ENCODE measurements around the gene GRIK2. TPM values are rescaled to one million over a fixed set of nuclear protein-coding genes. Genes with fewer than 3 reads are reported as not detected.

The GRIK2 gene
- total RNA-seq, 1 donor from 2014 or later: 2.8 TPM

DNA sequence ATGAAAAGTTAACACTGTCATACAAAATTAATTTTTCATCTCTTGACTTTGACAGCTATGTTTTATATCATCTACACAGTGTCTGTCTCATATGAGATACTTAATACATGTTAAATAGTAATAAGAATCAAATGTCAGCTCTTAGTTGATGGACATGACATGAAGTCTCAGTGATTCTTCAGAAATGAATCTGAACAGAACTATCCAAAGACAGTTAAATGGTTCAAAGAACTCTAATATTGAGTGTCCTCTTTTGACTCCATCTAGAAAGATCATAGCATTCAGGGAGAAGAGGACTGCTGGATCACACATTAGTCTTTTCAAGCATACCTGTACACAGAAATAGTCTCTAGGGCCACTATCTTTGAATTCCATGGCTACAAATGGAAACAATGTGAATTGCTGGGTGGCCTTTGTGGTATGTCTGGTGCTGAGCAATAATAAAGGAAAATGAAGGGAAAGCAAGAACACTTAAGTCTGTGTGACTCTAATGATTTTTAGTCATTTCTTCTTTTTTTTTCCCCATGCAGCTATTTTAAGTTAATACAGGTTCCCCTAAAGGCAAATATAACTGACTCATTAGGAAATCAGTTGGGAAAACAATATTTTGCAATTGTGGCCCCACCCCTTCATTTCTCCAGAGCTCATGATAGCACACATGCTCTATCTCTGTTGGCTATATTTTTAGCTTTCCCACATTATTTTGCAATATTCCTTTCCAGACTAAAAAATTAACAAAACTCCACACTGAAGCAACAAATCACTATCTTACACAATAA, 367.5 kb downstream of the GRIK2 start:
- no peak overlapping the region for H3K4me3 Mint-ChIP-seq (ENCODE audit: unreplicated experiment)
- no peak for DNase-seq (ENCODE audit: low spot score)
- H3K27me3 Mint-ChIP-seq (ENCODE audit: unreplicated experiment): no peaks in the 10 kb centered on the region
- H3K27ac Mint-ChIP-seq (ENCODE audit: unreplicated experiment): no peak overlapping the region
- H3K9me3 Mint-ChIP-seq (ENCODE audit: unreplicated experiment): no peaks in the 10 kb centered on the region
- no peaks in the 10 kb centered on the region for H3K4me1 Mint-ChIP-seq (ENCODE audit: unreplicated experiment)
- H3K36me3 Mint-ChIP-seq (ENCODE audit: low read depth, unreplicated experiment): no peaks in the 10 kb centered on the region
- TF ChIP-seq CTCF (IDR thresholded peaks at IDR 0.05; ENCODE audit: unreplicated experiment): no peak

DNA sequence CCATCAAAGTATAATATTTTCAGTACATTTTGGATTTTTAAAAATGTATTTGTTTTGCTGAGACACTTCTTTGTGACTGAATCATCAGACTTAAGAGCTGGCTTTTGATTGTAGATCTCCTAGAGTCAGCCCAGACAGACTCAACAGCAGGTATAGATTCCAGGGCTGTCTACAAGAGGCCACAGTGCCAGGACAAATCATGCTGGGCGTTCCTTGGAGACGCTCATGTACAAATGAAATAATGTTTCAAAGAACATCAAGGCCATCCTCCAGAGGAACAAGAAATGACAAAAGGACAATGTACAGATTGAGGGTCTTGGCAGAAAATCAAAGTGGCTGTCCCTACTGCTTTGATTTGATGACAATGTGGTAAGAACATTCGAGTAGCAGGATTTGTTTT, 369.3 kb downstream of the GRIK2 start:
- H3K27ac Mint-ChIP-seq (ENCODE audit: unreplicated experiment): no peak overlapping the region
- no peak for DNase-seq (ENCODE audit: low spot score)
- no peaks in the 10 kb centered on the region for H3K36me3 Mint-ChIP-seq (ENCODE audit: low read depth, unreplicated experiment)
- no peaks in the 10 kb centered on the region for H3K27me3 Mint-ChIP-seq (ENCODE audit: unreplicated experiment)
- no peaks in the 10 kb centered on the region for H3K4me1 Mint-ChIP-seq (ENCODE audit: unreplicated experiment)
- no peaks in the 10 kb centered on the region for H3K9me3 Mint-ChIP-seq (ENCODE audit: unreplicated experiment)
- H3K4me3 Mint-ChIP-seq (ENCODE audit: unreplicated experiment): no peak overlapping the region
- TF ChIP-seq CTCF (IDR thresholded peaks at IDR 0.05; ENCODE audit: unreplicated experiment): no peak

DNA sequence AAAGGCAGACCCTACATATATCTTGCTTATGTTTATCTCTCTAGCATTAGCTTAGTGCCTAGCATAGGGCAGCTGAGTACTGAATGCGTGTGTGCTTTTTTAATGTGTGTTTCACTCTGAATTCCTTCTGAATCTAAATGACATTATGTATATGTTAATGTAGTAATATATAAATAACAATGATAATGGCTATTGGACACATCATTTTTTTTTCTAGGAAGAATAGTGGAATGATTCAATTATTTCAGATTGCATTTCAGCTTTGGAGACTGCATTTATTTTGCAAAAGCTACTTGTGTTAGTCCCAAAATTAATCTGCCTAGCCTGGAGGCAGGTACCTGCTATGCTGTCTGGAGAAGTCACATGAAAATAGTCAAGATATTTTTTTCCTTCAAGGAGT, 371.8 kb downstream of the GRIK2 start:
- no peak overlapping the region for H3K27ac Mint-ChIP-seq (ENCODE audit: unreplicated experiment)
- H3K4me3 Mint-ChIP-seq (ENCODE audit: unreplicated experiment): no peak overlapping the region
- DNase-seq (ENCODE audit: low spot score): no peak

DNA sequence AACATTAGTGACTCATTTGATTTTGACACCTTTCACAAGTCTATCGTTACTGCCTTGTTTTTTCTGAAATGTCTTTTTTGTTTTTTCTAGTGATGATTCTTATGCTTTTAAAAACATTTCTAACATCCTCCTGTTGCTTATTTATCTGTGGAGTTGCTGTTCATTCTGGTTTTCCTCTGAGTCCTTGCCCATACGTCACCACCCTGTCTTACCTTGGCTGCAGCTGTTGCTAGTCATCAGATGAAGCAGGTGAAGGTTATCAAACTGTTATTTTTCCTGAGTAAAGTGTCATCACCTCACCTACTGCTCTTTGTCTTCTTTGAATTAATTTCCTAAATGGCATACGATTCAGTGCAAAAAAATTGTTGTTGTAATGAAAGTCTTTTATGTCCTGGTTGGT, 376.6 kb downstream of the GRIK2 start:
- no peak overlapping the region for H3K4me3 Mint-ChIP-seq (ENCODE audit: unreplicated experiment)
- TF ChIP-seq CTCF (IDR thresholded peaks at IDR 0.05; ENCODE audit: unreplicated experiment): no peak
- no peak overlapping the region for H3K27ac Mint-ChIP-seq (ENCODE audit: unreplicated experiment)
- H3K36me3 Mint-ChIP-seq (ENCODE audit: low read depth, unreplicated experiment): no peaks in the 10 kb centered on the region
- no peaks in the 10 kb centered on the region for H3K27me3 Mint-ChIP-seq (ENCODE audit: unreplicated experiment)
- no peaks in the 10 kb centered on the region for H3K9me3 Mint-ChIP-seq (ENCODE audit: unreplicated experiment)
- no peak for DNase-seq (ENCODE audit: low spot score)
- H3K4me1 Mint-ChIP-seq (ENCODE audit: unreplicated experiment): no peaks in the 10 kb centered on the region

More for the DNA sequence above, 371.8 kb downstream of the GRIK2 start:
- H3K4me1 Mint-ChIP-seq (ENCODE audit: unreplicated experiment): no peaks in the 10 kb centered on the region
- H3K27me3 Mint-ChIP-seq (ENCODE audit: unreplicated experiment): no peaks in the 10 kb centered on the region
- TF ChIP-seq CTCF (IDR thresholded peaks at IDR 0.05; ENCODE audit: unreplicated experiment): no peak
- H3K36me3 Mint-ChIP-seq (ENCODE audit: low read depth, unreplicated experiment): no peaks in the 10 kb centered on the region
- no peaks in the 10 kb centered on the region for H3K9me3 Mint-ChIP-seq (ENCODE audit: unreplicated experiment)

- H3K27ac Mint-ChIP-seq (ENCODE audit: unreplicated experiment): no peak overlapping the region
- no peak overlapping the region for H3K4me3 Mint-ChIP-seq (ENCODE audit: unreplicated experiment)
- no peaks in the 10 kb centered on the region for H3K27me3 Mint-ChIP-seq (ENCODE audit: unreplicated experiment)
- H3K9me3 Mint-ChIP-seq (ENCODE audit: unreplicated experiment): no peaks in the 10 kb centered on the region
- no peaks in the 10 kb centered on the region for H3K36me3 Mint-ChIP-seq (ENCODE audit: low read depth, unreplicated experiment)
- DNase-seq (ENCODE audit: low spot score): no peak
- H3K4me1 Mint-ChIP-seq (ENCODE audit: unreplicated experiment): no peaks in the 10 kb centered on the region
- TF ChIP-seq CTCF (IDR thresholded peaks at IDR 0.05; ENCODE audit: unreplicated experiment): no peak
Measured at GRCh38 chr6:101776919-101777350, 383.4 kb downstream of the GRIK2 start.

All from endothelial cell (in vitro differentiated cells).